Smooth muscle cell (in vitro differentiated cells): ENCODE measurements around the gene RUNX2. TPM values are rescaled to one million over a fixed set of nuclear protein-coding genes. Genes with fewer than 3 reads are reported as not detected.

Experiments used
- DNase-seq: peaks from one replicate; lab custom pipeline; 2025; ENCODE audit not compliant: unreplicated experiment; lab: John Stamatoyannopoulos, UW
- H2AFZ ChIP-seq: fragments of 200-600 bp; sonication (generic); 2 replicates; pipeline ENCODE4 v1.6.0; 2016; ENCODE audit warnings: antibody characterized with exemption, low read depth, mild to moderate bottlenecking
- H3F3A ChIP-seq: fragments of 200-600 bp; sonication (generic); 2 replicates; pipeline ENCODE4 v1.6.0; 2017; ENCODE audit warnings: antibody characterized with exemption, low read depth
- H3K27ac ChIP-seq: fragments of 200-600 bp; sonication (generic); 2 replicates; pipeline ENCODE4 v1.5.1; 2016; ENCODE audit warnings: low read depth, mild to moderate bottlenecking
- H3K27me3 ChIP-seq: fragments of 200-600 bp; sonication (generic); 2 replicates; pipeline ENCODE4 v1.6.1; 2016; ENCODE audit warnings: low read depth, mild to moderate bottlenecking
- H3K36me3 ChIP-seq: fragments of 200-600 bp; sonication (generic); 2 replicates; pipeline ENCODE4 v1.5.1; 2016; ENCODE audit warnings: low read depth
- H3K4me1 ChIP-seq: fragments of 200-600 bp; sonication (generic); 2 replicates; pipeline ENCODE4 v1.5.1; 2016; ENCODE audit warnings: low read depth
- H3K4me2 ChIP-seq: fragments of 200-600 bp; sonication (generic); 2 replicates; pipeline ENCODE4 v1.6.0; 2016; ENCODE audit warnings: mild to moderate bottlenecking
- H3K4me3 ChIP-seq: fragments of 200-600 bp; sonication (generic); 2 replicates; pipeline ENCODE4 v1.5.1; 2016; ENCODE audit warnings: mild to moderate bottlenecking
- H3K79me2 ChIP-seq: fragments of 200-600 bp; sonication (generic); 2 replicates; pipeline ENCODE4 v1.6.0; 2016; ENCODE audit warnings: low read depth, mild to moderate bottlenecking
- H3K9ac ChIP-seq: fragments of 200-600 bp; sonication (generic); 2 replicates; pipeline ENCODE4 v1.6.0; 2016; ENCODE audit warnings: low read depth
- H3K9me3 ChIP-seq: fragments of 200-600 bp; sonication (generic); replicated peaks from 2 replicates; pipeline ENCODE4 v1.5.1; 2016; ENCODE audit warnings: low read depth
- H4K20me1 ChIP-seq: fragments of 200-600 bp; sonication (generic); 2 replicates; pipeline ENCODE4 v1.6.0; 2016; ENCODE audit warnings: low read depth
- CTCF ChIP-seq: fragments of 200-600 bp; sonication (generic); IDR thresholded peaks from 2 replicates; pipeline ENCODE4 v1.5.1; 2017; ENCODE audit warnings: borderline replicate concordance, mild to moderate bottlenecking, antibody characterized with exemption; ENCODE audit not compliant: insufficient read depth, poor library complexity, severe bottlenecking
- WGBS: methylation state at CpG from one replicate; pipeline ENCODE4 v1.1.7; 2016; ENCODE audit warnings: low lambda C conversion rate; 5-methylcytosine and 5-hydroxymethylcytosine counted together
- polyA plus RNA-seq: library from polyadenylated mRNA; unstranded; fragments of >200 nt; fragmentation: Nextera tagmentation; extraction: Ambion mirVana; gene quantifications from 2 replicates; pipeline ENCODE4 v1.2.1, GENCODE V29; 2016
- total RNA-seq: library from RNA; depleted of rRNA; stranded (reverse); fragments of >200 nt; gene quantifications from 2 replicates; pipeline ENCODE4 v1.2.3, GENCODE V29; 2014

Gene RUNX2
- total and polyA plus RNA-seq, 2 experiments from 2014 or later: 12.5 to 16.4 TPM

GRCh38 chr6:45658958-45659357 lies 330.8 kb downstream of the RUNX2 start:
- Histone ChIP-seq H2AFZ (no peak overlapping the region), H3K9ac (no peak overlapping the region), H3K4me2 (no peak overlapping the region), H3K36me3 (no peaks in the 10 kb centered on the region), H3K4me1 (peaks cover 9% of the 10 kb centered on the region), H3K27me3 (peaks cover 14% of the 10 kb centered on the region), H3F3A (no peaks in the 10 kb centered on the region), H3K27ac (no peak overlapping the region), H3K4me3 (no peak overlapping the region), H4K20me1 (no peaks in the 10 kb centered on the region), H3K79me2 (no peaks in the 10 kb centered on the region), H3K9me3 (no peaks in the 10 kb centered on the region)
- no peak for DNase-seq
- WGBS: 78% methylated on average over 5 of the region's 5 CpGs
- no peak for TF ChIP-seq CTCF

- Histone ChIP-seq H3K4me2 (no peak overlapping the region), H2AFZ (no peak overlapping the region), H3K4me1 (peaks cover 10% of the 10 kb centered on the region), H3K79me2 (no peaks in the 10 kb centered on the region), H3K27me3 (peaks cover 14% of the 10 kb centered on the region), H4K20me1 (no peaks in the 10 kb centered on the region), H3K36me3 (no peaks in the 10 kb centered on the region), H3K9ac (no peak overlapping the region), H3F3A (no peaks in the 10 kb centered on the region), H3K4me3 (no peak overlapping the region), H3K9me3 (no peaks in the 10 kb centered on the region), H3K27ac (no peak overlapping the region)
- no peak for TF ChIP-seq CTCF
- 62% methylated on average over 5 of the region's 5 CpGs for WGBS
- no peak for DNase-seq
These were observed 333.5 kb downstream of the RUNX2 start for GRCh38 chr6:45661661-45662060.

- H3K79me2 ChIP-seq: no peaks in the 10 kb centered on the region
- H3K27ac ChIP-seq: no peak overlapping the region
- H3K4me2 ChIP-seq: peak overlapping the region; percentile 90
- H4K20me1 ChIP-seq: no peaks in the 10 kb centered on the region
- peak; percentile 4 for TF ChIP-seq CTCF
- peak overlapping the region; percentile 82 for H2AFZ ChIP-seq
- H3K36me3 ChIP-seq: no peaks in the 10 kb centered on the region
- 10% methylated on average over 67 of the region's 88 CpGs for WGBS
- H3K4me3 ChIP-seq: peak overlapping the region; percentile 42
- DNase-seq: no peak
- H3K4me1 ChIP-seq: peaks cover 10% of the 10 kb centered on the region
- H3K27me3 ChIP-seq: peaks cover 14% of the 10 kb centered on the region
- no peak overlapping the region for H3K9ac ChIP-seq
- no peaks in the 10 kb centered on the region for H3K9me3 ChIP-seq
- H3F3A ChIP-seq: no peaks in the 10 kb centered on the region
These were observed 335.4 kb downstream of the RUNX2 start for GRCh38 chr6:45663251-45664221.

- Histone ChIP-seq H3K4me3 (no peak overlapping the region), H2AFZ (no peak overlapping the region), H3K4me2 (no peak overlapping the region), H3K9ac (no peak overlapping the region), H3K4me1 (peaks cover 10% of the 10 kb centered on the region), H3K36me3 (no peaks in the 10 kb centered on the region), H3K27ac (no peak overlapping the region), H3K27me3 (peaks cover 14% of the 10 kb centered on the region), H3K9me3 (no peaks in the 10 kb centered on the region), H3K79me2 (no peaks in the 10 kb centered on the region), H4K20me1 (no peaks in the 10 kb centered on the region), H3F3A (no peaks in the 10 kb centered on the region)
- DNase-seq: no peak
- 94% methylated on average over 6 of the region's 6 CpGs for WGBS
- TF ChIP-seq CTCF: no peak
These were observed 336.6 kb downstream of the RUNX2 start for GRCh38 chr6:45664707-45665106.
